22Rv1 (cell line): Measurements from ENCODE around the gene PKIG.

Experiments used
- CTCF ChIP-seq: fragments of 450-650 bp; IDR thresholded peaks from 2 replicates; pipeline ENCODE4 v1.5.1; 2017; ENCODE audit warnings: mild to moderate bottlenecking
- ZFX ChIP-seq: fragments of 450-650 bp; IDR thresholded peaks from 2 replicates; pipeline ENCODE4 v1.6.1; 2017; ENCODE audit warnings: antibody characterized with exemption, borderline replicate concordance

GRCh38 chr20:44626278-44626677 is 43.9 kb downstream of the PKIG start:
- TF ChIP-seq CTCF (no peak), ZFX (no peak)
